ENCODE results near the gene DCD. TPM values are rescaled to one million over a fixed set of nuclear protein-coding genes. Genes with fewer than 3 reads are reported as not detected.

Gene DCD
- total and polyA plus RNA-seq, 9 of the 15 experiments (the other 6 are each of a cell fraction or from before 2014, with no cell fraction given): not detected

DNA sequence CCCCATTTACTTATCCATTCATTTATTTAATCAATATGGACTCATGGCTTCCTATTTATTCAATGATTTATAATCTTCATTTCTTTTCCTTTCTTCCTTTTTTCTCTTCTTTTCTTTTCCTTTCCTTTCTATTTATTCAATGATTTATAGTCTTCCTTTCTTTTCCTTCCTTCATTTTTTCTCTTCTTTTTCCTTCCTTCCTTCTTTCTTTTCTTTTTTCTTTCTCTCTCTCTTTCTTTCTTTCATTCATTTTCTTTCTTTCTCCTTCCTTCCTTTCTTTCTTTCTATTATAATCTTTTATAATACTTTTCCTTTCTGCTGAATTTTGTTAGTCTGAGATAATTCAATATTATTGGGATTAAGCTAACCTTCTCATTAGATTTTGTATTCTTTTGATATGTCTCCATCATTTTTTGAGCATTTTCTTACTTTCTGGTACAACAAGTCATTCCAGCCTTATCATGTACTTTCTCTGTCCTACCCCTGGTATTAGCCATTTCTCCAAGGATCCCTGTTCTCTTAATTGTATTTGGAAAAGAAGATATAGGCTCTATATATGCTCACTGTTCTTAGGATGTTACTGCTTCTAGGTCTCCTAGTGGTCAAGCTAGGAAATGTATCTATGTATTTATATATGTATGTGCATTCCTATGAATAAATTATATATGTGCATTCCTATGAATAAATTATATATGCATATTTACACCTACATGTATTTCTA lies 25.5 kb downstream of the DCD start:
- Histone ChIP-seq H3K9me1 (ENCODE audit: control insufficient read depth, insufficient read depth, low read length) (no peaks in the 10 kb centered on the region), H3K27me3 (ENCODE audit: control insufficient read depth in 2 of 2, insufficient read depth in 2 of 2, low read length in 2 of 2) (no peaks in the 10 kb centered on the region), H3K27ac (ENCODE audit: extremely low read depth, low read depth, low read length) (no peak overlapping the region), H3K4me2 (ENCODE audit: insufficient read depth, low read length) (no peak overlapping the region), H2AFZ (ENCODE audit: low read depth, low read length) (no peak overlapping the region), H4K20me1 (replicated peaks; ENCODE audit: control insufficient read depth, insufficient read depth, low read length) (no peaks in the 10 kb centered on the region), H3K4me1 (replicated peaks in 1 of 2; ENCODE audit: control insufficient read depth in 2 of 2, insufficient read depth in 2 of 2, low read length in 2 of 2) (no peaks in the 10 kb centered on the region), H3K36me3 (ENCODE audit: control insufficient read depth, insufficient read depth, low read length) (no peaks in the 10 kb centered on the region), H3K9ac (ENCODE audit: insufficient read depth in 1 of 2, low read depth in 2 of 2, low read length in 2 of 2) (no peak overlapping the region), H3K79me2 (ENCODE audit: control insufficient read depth, insufficient read depth, low read length) (no peaks in the 10 kb centered on the region), H3K4me3 (no peak overlapping the region), H3K9me3 (replicated peaks; ENCODE audit: control insufficient read depth, insufficient read depth, low read depth, low read length) (no peaks in the 10 kb centered on the region)
- no peak for FAIRE-seq
- ATAC-seq: peak; percentile 68; the same call in 2 of the 3 replicates
- in situ Hi-C loops (cut with MboI): no loop called here
- no peak for DNase-seq (ENCODE audit: extremely low read depth in 1 of 4, low spot score in 3 of 4)
- ChIA-PET POLR2A (no interaction called here), CTCF (ENCODE audit: low intra/inter-chr PET ratio) (interaction anchor here (0.6 kb wide), 1 partner anchor 43 kb away, joined by 3 read pairs; no protein-coding TSS in a partner anchor)
- intact Hi-C loops (cut with micrococcal nuclease): no loop called here
- BruUV-seq (replicated peaks): no TSS peak
- TF ChIP-seq RCOR1 (IDR thresholded peaks at IDR 0.05; ENCODE audit: borderline replicate concordance in 1 of 2, low read depth in 2 of 2, low read length in 2 of 2) (no peak), ZBTB7A (IDR thresholded peaks at IDR 0.05; ENCODE audit: borderline replicate concordance, control insufficient read depth, low read depth, low read length) (no peak), ETS2 (tag; IDR thresholded peaks at IDR 0.05; ENCODE audit: borderline replicate concordance, poor library complexity, severe bottlenecking) (no peak), ZNF316 (IDR thresholded peaks at IDR 0.05) (no peak), THRAP3 (IDR thresholded peaks at IDR 0.05; ENCODE audit: borderline replicate concordance) (0 out of 2 replicates have a peak, but pooled peaks have one; percentile 32), NFIX (CRISPR knock-in tag; IDR thresholded peaks at IDR 0.05; ENCODE audit: low read depth) (no peak), ZNF408 (CRISPR knock-in tag; IDR thresholded peaks at IDR 0.05; ENCODE audit: low read depth) (no peak), ETS1 (conservative IDR thresholded peaks at IDR 0.05; ENCODE audit: control insufficient read depth, low read depth, low read length) (no peak), TEAD4 (IDR thresholded peaks at IDR 0.05; ENCODE audit: low read length) (no peak), TEAD4 (CRISPR knock-in tag; IDR thresholded peaks at IDR 0.05; ENCODE audit: borderline replicate concordance) (no peak), PML (IDR thresholded peaks at IDR 0.05; ENCODE audit: low read length) (no peak), POLR2G (IDR thresholded peaks at IDR 0.05; ENCODE audit: low read depth, low read length) (no peak)
- TF ChIP-seq, protein P1, sequence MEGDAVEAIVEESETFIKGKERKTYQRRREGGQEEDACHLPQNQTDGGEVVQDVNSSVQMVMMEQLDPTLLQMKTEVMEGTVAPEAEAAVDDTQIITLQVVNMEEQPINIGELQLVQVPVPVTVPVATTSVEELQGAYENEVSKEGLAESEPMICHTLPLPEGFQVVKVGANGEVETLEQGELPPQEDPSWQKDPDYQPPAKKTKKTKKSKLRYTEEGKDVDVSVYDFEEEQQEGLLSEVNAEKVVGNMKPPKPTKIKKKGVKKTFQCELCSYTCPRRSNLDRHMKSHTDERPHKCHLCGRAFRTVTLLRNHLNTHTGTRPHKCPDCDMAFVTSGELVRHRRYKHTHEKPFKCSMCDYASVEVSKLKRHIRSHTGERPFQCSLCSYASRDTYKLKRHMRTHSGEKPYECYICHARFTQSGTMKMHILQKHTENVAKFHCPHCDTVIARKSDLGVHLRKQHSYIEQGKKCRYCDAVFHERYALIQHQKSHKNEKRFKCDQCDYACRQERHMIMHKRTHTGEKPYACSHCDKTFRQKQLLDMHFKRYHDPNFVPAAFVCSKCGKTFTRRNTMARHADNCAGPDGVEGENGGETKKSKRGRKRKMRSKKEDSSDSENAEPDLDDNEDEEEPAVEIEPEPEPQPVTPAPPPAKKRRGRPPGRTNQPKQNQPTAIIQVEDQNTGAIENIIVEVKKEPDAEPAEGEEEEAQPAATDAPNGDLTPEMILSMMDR (IDR thresholded peaks at IDR 0.05 in 2 of 3, conservative IDR thresholded peaks at IDR 0.05 in 1 of 3; ENCODE audit: insufficient read depth in 2 of 3, low read depth in 1 of 3, low read length in 3 of 3): peak in 2 of 3 experiments; percentile 15 to 48; a peak in 2 of 6 replicates
- TF ChIP-seq, protein P2, sequence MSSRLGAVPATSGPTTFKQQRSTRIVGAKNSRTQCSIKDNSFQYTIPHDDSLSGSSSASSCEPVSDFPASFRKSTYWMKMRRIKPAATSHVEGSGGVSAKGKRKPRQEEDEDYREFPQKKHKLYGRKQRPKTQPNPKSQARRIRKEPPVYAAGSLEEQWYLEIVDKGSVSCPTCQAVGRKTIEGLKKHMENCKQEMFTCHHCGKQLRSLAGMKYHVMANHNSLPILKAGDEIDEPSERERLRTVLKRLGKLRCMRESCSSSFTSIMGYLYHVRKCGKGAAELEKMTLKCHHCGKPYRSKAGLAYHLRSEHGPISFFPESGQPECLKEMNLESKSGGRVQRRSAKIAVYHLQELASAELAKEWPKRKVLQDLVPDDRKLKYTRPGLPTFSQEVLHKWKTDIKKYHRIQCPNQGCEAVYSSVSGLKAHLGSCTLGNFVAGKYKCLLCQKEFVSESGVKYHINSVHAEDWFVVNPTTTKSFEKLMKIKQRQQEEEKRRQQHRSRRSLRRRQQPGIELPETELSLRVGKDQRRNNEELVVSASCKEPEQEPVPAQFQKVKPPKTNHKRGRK (tag; IDR thresholded peaks at IDR 0.05): peak; percentile 89
